ENCODE measurements around the gene PEX6. TPM values are rescaled to one million over a fixed set of nuclear protein-coding genes. Genes with fewer than 3 reads are reported as not detected.
A peak's percentile ranks its signal among the peaks of the same experiment; 100 is the strongest.

PEX6 gene
- total RNA-seq, 1 donor from 2014 or later: 19.6 TPM

DNA sequence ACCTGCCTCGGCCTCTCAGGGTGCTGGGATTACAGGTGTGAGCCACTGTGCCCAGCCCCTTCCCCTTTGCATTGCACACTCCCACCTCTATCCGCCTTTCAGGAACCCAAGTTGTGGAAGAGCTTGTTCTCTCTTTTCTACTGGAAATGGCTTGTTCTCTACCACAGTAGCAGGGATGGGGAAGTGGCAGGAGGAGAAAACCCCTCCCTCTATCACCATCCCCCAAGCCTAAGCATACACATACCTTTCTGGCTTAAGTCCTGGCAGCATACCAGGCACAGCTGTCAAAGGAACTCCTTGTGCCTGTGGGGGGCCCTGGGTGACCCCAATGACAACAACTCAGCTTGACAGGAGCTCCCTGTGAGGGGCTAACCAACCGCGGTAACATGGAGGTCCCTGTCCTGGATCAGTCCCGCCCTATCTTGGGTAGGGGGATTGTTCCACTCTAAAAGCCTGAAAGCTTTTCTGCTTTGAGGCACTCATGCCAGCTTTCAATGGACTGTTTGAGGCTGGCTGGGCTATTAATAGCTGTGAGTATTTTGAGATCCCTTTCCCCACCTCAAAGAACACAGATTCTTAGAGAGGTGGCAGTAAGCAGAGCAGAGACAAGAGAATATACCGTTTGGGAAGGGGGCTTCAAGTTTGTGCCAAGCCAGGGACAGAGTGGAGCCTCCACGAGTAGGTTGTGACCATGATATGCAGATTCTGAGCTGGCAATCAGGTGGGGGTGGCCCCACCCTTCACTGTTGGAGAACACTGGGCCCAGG, 37.4 kb upstream of the PEX6 start:
- no peak for DNase-seq (ENCODE audit: extremely low spot score in 2 of 2)
- H3K27me3 ChIP-seq: no peaks in the 10 kb centered on the region
- peaks cover 60% of the 10 kb centered on the region for H3K4me1 ChIP-seq
- TF ChIP-seq POLR2A (IDR thresholded peaks at IDR 0.05) (no peak), POLR2AphosphoS5 (IDR thresholded peaks at IDR 0.05; ENCODE audit: insufficient read depth in 1 of 2, low read depth in 1 of 2) (no peak)
- TF ChIP-seq, protein P1, sequence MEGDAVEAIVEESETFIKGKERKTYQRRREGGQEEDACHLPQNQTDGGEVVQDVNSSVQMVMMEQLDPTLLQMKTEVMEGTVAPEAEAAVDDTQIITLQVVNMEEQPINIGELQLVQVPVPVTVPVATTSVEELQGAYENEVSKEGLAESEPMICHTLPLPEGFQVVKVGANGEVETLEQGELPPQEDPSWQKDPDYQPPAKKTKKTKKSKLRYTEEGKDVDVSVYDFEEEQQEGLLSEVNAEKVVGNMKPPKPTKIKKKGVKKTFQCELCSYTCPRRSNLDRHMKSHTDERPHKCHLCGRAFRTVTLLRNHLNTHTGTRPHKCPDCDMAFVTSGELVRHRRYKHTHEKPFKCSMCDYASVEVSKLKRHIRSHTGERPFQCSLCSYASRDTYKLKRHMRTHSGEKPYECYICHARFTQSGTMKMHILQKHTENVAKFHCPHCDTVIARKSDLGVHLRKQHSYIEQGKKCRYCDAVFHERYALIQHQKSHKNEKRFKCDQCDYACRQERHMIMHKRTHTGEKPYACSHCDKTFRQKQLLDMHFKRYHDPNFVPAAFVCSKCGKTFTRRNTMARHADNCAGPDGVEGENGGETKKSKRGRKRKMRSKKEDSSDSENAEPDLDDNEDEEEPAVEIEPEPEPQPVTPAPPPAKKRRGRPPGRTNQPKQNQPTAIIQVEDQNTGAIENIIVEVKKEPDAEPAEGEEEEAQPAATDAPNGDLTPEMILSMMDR (IDR thresholded peaks at IDR 0.05): no peak
- intact Hi-C loops (cut with DNase I): loop anchor here (10.0 kb wide), 1 partner anchor 112 kb away; no protein-coding TSS in a partner anchor
- H3K4me3 ChIP-seq: no peak overlapping the region
- peak overlapping the region; percentile 16 for H3K27ac ChIP-seq
- no peaks in the 10 kb centered on the region for H3K9me3 ChIP-seq
- H3K36me3 ChIP-seq: peaks cover 0 to 24% of the 10 kb centered on the region in 2 donors

DNA sequence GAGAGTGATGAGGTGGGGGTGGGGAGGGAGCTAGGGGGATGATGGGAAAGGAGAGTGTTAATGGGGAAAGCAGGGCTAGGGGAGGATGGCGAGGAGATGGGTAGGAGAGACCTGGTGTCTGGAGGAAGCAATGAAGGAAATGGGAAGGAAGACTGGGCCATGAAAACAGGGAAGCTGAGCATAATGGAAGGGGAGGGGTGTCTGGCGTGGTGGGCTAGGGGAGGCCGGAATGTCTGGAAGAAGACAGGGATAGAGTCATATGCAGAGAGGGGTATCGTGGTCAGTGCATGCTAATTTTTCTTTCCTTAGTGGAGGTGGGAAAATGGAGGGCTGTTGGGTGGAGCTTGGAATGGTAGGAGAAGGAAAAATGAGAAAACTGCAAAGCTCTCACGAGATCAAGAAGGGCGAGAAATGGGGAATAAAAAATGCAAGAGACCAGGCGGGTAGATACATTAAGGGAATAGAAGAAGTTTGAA, 35.5 kb upstream of the PEX6 start:
- Histone ChIP-seq H3K27ac (peak overlapping the region; percentile 87), H3K27me3 (no peaks in the 10 kb centered on the region), H3K4me3 (peak overlapping the region; percentile 85 to 88), H3K9me3 (no peaks in the 10 kb centered on the region), H3K4me1 (peaks cover 52% of the 10 kb centered on the region), H3K36me3 (peaks cover 0 to 41% of the 10 kb centered on the region in 2 donors)
- DNase-seq (ENCODE audit: extremely low spot score in 2 of 2): no peak
- intact Hi-C loops (cut with DNase I): loop anchor here (10.0 kb wide), 1 partner anchor 110 kb away; no protein-coding TSS in a partner anchor
- TF ChIP-seq POLR2A (IDR thresholded peaks at IDR 0.05): no peak
- TF ChIP-seq, protein P1 (IDR thresholded peaks at IDR 0.05): no peak
- TF ChIP-seq POLR2AphosphoS5 (IDR thresholded peaks at IDR 0.05; ENCODE audit: insufficient read depth in 1 of 2, low read depth in 1 of 2): no peak

DNA sequence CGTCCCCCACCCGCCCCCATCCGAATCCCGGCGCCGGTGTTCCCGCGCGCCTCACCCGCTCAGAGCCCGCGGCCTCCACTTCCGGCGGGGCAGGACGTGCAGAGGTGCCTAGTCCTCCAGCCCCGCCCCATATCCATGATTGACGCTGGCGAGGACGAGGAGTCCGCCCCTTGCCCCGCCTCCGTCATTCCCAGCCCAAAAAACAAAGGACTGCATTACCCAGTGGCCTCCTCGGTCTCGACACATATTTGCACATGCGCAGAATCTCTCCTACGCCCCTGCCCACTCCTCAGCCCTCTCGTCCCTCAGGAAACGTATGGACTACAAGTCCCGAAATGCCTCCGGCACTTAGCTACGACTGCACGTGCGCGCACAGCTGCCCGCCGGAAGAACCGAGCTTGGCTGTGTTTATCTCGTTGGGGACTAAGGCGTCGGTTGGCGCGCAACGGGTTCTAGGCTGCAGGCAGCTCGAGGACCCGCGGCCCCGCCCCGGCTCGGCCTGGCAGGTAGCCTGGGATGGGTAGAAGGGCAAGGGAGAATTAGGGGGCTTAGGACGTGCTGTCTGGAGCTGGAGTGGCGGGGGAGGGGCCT, 35.0 kb upstream of the PEX6 start, which contains the start of the genes KLHDC3 and MEA1:
TSS of gene KLHDC3 (plus strand) at position 407 of the 591 bp plus-strand sequence. CDS start 2,944 bp downstream, outside the sequence.
TSS of gene MEA1 (minus strand) at position 104 of the 591 bp plus-strand sequence. CDS start 133 bp downstream, outside the sequence.
- H3K4me1 ChIP-seq: peaks cover 52% of the 10 kb centered on the region

DNA sequence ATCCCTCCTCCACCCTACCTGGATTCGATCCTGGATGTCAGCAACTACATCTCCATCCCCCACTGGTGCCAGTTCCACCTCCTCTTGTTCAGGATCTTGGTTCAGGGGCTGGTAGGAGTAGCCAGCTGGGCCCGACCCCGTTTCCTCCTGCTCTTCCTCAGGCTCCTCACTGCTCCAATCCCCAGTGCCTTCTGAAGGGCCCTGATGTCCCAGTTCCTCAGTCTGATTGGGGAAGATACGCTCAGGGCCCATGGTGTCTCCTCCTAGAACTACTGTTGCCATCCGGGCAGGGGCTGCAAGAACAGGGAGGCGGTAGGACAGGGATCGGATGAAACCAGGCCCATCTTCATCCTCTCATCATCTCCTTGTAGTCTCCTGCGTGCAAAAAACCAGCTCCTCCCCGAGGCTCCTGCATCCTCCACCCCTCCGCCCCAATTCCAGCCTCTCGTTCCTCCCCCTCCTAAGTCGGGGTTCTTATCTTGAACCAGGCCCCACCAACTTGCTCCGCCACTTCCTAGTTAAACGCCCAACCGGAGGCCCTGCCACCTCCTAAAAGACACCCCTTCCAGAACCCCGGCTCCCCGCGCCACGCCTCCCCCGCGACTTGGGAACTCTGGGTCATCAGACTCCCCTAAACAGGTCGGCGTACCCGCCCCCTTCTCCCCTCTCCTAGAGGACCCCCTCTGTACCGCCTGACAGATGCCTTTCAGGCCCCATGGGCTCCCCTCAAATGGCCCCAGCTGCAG, 34.3 kb upstream of the PEX6 start:
- H3K27ac ChIP-seq: peak overlapping the region; percentile 78
- H3K4me1 ChIP-seq: peaks cover 52% of the 10 kb centered on the region
- no peaks in the 10 kb centered on the region for H3K27me3 ChIP-seq
- intact Hi-C loops (cut with DNase I): loop anchor here (10.0 kb wide), 1 partner anchor 108 kb away; no protein-coding TSS in a partner anchor
- H3K36me3 ChIP-seq: peaks cover 0 to 43% of the 10 kb centered on the region in 2 donors
- no peaks in the 10 kb centered on the region for H3K9me3 ChIP-seq
- no peak for TF ChIP-seq POLR2A (IDR thresholded peaks at IDR 0.05)
- no peak for TF ChIP-seq POLR2AphosphoS5 (IDR thresholded peaks at IDR 0.05; ENCODE audit: insufficient read depth in 1 of 2, low read depth in 1 of 2)
- TF ChIP-seq, protein P1 (IDR thresholded peaks at IDR 0.05): no peak
- peak in 1 of 2 donors; percentile 93 for DNase-seq (ENCODE audit: extremely low spot score in 2 of 2)
- H3K4me3 ChIP-seq: peak overlapping the region; percentile 85 to 88

More for the DNA sequence above, 35.0 kb upstream of the PEX6 start, which contains the start of the genes KLHDC3 and MEA1:
- no peaks in the 10 kb centered on the region for H3K27me3 ChIP-seq
- H3K36me3 ChIP-seq: peaks cover 0 to 43% of the 10 kb centered on the region in 2 donors
- H3K27ac ChIP-seq: peak within 1 kb of the TSS; percentile 87
- DNase-seq (ENCODE audit: extremely low spot score in 2 of 2): peak; percentile 100
- H3K9me3 ChIP-seq: no peaks in the 10 kb centered on the region
- intact Hi-C loops (cut with DNase I): loop anchor here (10.0 kb wide), 1 partner anchor 109 kb away; no protein-coding TSS in a partner anchor
- peak within 1 kb of the TSS; percentile 85 to 88 for H3K4me3 ChIP-seq
- TF ChIP-seq POLR2AphosphoS5 (IDR thresholded peaks at IDR 0.05; ENCODE audit: insufficient read depth in 1 of 2, low read depth in 1 of 2): peak; percentile 85 to 99
- TF ChIP-seq POLR2A (IDR thresholded peaks at IDR 0.05): no peak
